Stimulated activated CD4-positive, alpha-beta T cell treated with anti-CD3 and anti-CD28 coated beads, TNF-alpha, amount 100 ng/mL, for 4 hours (primary cell): ENCODE measurements around the gene LAMA2.

Experiments
- DNase-seq, 3 experiments: peaks; one replicate each; pipeline ENCODE4 v3.0.0-alpha.2; 2020; ENCODE audit warnings: low read depth in 3 of 3

Gene LAMA2

DNA sequence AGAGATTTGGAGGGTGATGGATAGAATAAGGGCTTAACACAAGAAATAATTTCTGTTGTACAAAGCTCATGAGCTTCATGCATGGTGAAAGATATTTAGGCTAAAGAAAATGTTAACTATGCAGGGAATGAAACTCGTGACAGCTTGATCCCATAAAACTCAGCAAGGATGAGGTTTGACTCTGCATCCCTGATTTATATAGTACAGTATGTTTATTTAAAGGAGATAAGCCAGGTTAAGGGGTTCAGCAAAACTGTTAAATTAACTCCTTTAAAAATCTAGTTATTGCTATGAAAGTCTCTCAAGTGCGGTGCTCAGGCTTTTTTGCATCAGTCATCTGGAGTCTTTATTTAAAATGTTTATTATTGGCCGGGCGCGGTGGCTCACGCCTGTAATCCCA is 326.4 kb downstream of the LAMA2 start:
- DNase-seq, result no peak

DNA sequence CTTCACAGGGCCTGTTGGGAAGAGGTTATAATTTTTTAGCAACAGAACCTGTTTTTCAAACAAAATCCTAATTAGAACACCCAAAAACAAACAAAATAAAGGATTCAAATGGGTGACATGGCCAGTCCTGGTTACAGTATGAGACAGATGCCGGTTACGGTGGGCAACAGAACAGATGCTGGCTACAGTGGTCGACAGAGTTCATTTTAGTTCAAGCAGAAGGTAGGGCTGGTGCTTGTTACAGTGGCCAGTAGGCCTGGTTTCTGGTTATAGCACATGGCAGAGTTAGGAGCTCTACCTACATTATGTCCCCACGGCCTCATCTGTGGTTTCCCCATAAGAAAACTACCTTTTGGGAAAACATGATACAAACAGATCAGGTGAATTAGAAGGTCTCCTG is 327.7 kb downstream of the LAMA2 start:
- no peak for DNase-seq

DNA sequence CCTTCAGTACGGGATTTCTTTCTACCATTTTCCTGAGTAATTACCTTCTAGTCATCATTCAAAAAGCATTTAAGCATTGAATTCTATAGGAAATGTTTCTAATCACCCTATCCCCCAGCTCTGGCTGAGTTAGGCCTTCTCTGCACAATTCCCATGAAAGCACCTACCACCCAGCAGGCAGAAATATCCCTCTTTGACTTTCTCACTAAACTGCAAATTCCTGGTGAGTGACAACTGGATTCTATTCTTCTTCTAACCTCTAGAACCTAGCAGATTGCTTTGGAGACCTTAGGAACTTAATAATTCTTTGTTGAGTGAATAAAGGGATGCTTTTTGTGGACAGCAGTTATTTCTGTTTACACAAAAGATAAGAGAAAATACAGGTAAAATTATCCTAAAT is 328.7 kb downstream of the LAMA2 start:
- no peak for DNase-seq

DNA sequence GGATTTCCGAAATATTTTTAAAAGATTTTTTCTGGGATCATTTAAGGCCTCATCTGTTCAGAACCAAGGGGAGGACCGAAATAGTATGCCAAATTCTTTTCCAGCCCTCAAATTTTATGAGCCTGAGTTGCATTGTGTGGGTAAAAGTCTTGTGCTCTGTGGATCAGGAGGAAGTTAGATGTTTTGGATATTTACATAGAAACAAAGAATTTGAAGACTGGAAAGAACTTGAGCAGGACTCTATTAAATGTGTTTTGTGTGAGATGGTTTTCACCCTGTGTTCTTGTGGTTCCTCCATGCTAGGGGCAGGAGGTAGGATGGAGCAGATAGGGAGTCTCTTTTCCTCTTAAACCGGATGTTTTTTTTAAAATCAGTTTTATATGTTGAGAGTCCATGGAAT is 329.1 kb downstream of the LAMA2 start:
- no peak for DNase-seq

DNA sequence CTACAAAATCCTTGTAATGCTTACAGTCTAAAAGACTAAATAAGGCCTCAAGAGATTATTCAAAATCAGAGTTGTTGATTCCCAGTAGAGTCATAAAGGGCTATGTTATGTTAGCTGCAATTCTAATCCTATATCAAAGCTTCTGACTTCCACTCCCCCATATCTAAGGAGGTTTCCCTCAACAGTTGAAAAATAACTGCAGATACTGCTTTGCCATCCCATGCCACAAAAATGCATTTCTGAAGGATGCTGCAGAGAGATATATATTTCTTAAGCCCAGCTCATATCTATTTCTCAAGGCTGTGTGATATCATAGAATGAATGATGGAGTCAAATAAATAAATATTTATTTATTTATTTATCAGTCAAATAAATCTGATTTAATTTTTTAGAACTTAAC is 332.3 kb downstream of the LAMA2 start:
- no peak for DNase-seq

DNA sequence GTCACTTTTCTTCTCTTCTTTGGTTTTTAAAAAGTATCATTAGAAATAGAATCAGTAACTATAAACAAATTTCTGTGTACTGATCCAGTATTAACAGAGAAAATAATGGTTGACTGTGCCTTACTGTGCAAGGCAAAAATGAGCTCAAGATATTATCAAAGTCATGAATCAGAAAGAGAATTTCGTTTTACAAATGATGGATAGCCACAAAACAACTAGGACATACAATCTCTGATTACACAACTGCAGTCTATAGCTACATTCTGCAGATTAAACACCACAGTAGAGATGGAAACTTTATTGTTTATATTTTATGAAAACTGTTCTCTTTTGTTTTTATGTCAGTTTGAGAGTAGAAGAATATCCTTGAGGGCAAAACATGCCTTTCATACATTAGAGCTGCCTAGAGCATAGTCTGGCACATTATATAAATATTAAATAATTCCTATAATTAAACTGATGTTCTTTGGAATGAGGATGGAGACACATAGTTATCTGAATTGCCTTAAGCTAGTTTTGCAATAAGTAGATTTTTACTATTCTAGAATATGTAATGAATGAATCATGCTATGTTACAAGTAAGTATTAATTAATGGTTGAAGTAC is 333.1 kb downstream of the LAMA2 start:
- DNase-seq, result no peak

DNA sequence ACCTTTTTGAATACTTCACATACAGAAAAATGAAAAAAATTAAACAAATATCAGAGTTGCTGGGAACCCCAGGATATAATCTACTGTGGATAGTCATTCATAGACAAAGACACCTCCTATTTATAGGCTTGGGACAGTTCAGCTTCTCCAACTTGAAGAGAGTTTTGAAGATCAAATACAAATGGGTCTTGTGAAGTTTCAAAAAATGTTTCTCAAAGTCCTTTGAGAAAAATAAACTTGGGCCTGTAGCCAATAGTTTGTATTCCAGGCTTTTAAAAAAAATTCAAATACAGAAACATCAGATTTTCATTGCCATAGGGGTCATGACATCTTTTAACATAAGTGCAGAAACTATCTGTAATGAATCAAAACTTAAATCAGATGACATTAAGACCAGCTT is 334.8 kb downstream of the LAMA2 start:
- no peak for DNase-seq

DNA sequence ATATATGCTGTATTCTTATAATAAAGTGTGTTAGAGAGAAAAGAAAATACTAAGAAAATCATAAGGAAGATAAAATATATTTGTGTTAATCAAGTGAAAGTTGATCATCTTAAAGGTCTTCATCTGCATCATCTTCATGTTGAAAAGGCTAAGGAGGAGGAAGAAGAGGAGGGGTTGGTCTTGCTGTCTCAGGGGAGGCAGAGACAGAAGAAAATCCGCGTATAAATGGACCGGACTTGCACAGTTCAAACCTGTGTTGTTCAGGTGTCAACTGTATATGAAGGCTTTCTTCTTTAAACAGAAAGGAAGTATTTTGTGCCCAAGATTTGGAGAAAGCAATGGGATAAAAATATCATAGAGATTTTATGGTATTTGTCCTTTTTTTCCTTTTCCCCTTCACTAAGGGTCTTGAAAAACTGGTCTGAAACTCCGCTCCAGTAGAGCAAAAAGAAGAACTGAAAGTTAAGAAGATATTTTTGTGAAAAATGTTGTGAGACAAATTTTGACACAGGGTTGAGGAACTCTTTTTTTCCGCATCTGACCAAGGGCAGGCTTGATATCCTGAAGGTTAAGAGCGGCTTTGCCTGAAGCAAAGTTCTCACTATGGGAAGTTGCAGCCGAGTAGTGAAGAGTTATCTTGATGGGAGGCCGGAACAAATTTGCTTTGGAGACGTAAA is 350.7 kb downstream of the LAMA2 start:
- no peak for DNase-seq

DNA sequence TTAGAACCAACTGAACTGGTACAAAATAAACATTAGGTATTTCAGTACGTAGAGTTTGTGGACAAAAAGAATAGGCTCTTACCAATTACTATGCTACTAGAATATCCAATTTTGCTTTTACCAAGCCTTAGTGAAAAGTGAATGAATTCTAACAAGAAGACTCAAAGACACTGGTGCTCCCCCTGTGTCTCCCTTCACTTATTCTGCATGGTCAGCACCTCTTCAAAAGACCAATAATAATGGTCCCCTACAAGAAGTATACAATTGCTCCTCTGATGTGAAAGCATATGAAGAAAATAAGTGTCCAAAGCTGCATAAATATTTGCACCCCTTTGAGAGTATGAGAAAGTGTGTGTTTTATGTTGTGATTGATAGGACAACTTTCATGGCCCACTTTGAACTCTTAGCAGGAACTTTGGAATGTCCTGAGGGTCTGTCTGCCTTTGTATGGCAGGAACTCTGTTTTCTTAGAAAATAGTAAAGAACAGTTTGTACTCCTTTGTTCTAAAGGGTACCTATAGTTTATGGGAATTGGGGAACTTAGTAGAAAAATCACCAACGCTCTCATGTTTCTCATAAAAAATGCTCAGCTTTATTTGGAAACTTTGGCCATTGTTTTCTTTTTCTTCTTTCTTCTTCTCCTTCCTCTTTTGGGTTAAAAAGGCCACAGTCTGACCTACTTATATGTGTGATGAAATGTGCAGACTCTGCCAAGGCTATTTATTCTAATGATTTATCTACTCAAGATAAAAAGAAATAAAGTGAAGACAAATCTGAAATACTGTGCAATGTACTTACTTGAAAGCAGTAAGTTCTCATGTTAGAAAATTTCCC is 352.4 kb downstream of the LAMA2 start:
- no peak for DNase-seq

DNA sequence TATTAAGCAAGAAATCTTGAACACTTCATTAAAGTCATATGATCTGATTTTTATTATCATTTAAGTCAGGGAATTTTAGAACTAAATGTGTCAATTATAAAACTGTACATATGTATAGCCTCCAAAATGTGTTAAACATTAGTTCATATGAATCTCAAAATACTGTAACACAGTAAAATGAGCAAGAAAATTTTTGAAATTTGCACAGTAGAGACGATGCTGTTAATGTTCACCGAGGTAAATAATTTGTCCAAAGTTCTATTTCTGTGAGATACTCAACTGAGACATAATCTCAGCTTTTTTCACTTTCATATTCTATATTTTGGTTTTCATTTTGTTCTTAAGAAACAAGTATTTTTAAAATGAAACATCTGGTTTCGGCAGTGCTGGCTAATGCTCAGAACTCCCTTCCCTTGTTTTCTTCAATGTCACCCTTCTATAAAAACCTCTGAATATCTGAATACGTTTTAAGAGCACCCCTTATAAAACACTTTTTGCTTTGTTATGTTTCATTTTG is 353.1 kb downstream of the LAMA2 start:
- no peak for DNase-seq

DNA sequence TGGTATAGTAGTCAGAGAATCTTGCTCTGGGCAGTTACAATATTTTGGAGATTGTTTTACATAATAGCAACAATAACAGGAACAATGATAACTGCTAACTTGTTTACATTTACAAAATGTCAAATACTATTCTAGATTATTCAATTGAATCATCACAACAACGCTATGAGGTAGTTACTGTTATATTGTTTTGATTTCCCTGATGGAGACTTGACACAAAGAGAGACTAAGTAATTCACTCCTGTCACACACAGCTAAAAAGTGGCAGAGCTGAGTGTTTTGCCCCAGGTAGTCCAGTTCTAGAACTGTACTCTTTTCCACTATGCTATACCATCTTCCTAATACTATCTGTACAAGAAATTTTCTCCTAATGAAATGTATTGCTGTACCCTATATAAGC is 356.1 kb downstream of the LAMA2 start:
- DNase-seq, result no peak

DNA sequence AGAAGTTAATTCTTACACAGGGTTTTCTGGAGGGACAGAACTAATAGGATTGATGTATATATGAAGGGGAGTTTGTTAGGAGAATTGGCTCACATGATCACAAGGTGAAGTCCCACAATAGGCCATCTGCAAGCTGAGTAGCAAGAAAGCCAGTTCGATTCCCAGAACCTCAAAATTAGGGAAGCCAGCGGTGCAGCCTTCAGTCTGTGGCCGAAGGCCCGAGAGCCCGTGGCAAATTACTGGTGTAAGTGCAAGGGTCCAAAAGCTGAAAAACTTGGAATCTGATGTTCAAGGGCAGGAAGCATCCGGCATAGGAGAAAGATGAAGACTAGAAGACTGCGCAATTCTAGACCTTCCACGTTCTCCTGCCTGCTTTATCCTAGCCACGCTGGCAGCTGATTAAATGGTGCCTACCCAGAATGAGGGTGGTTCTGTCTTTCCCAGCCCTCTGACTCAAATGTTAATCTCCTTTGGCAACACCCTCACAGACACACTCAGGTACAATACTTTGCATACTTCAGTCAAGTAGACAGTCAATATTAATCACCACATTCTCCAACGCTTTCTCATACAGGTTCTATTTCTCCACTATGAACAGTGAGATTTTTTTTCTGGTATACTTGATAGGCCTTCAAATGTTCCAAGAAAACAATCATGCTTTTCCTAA is 357.0 kb downstream of the LAMA2 start:
- DNase-seq, result no peak

DNA sequence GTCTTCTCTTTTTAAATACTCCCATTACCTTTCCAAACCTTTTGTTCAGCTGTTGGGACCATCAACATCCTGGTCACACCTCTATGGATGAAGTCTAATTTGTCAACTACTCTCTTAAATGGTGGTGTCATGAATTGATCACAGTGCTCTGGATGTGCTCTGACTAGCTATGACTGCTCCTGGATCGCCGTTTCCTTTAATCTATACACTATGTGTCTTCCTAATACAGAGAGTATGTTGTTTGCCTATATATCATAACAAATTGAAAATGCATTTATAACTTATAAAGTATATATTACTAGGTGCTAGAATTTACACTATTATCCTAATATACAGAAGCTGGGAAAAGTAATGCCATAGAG is 357.5 kb downstream of the LAMA2 start:
- DNase-seq, result no peak

DNA sequence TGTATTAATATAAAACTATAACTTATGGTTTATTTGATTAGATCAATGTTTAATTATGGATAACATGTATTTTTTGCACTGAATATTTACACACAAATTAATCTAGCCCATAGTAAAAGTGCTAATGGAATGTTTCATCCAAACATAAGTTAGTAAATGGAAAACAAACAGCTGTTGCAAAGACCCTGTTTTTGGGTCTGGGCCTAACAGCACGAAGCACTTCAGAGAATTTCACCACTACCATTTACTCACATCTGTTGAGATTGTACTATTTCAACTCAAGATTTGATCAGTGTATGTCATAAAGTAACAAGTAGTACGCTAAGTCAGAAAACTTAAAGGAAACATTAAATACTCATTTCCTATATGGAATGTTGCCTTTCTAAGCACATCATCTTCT is 359.6 kb downstream of the LAMA2 start:
- DNase-seq, result no peak

DNA sequence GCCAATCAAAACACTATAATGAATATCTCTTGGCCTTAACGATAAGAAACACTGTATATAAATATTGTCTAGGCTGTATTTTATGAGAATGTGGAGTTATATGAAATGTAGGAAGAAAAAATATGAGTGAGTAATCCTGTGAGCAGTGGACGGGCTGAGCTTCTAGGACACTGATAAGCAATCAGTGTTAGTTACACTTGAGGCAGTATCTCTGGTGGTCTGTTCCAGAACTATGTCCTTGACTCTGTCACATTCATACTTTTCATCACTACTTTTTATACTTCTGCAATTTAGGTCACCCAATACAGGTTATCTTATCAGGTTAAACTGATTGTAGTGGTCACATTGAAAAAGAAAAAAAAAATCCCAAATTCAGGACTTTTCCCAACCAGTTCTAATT is 360.4 kb downstream of the LAMA2 start:
- DNase-seq, result no peak

DNA sequence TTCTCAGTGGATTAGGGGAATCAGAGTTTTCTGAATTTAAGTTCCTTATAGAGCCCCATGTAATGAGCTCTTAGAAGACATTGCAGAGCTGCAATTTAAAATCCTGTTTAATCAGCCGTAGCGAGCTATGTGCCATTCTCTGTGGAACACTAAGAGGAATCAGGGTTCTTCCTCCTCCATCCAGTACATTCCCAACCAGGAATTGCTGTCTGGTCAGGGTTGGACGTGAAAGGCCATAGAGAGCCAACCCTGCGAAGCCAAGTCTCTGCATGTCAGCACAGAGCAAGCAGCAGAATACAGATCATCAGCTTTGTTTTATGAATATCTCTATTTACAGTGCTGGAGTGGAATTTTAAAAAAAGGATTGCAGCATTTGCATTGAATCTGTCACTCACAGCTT is 366.0 kb downstream of the LAMA2 start:
- DNase-seq, result no peak

DNA sequence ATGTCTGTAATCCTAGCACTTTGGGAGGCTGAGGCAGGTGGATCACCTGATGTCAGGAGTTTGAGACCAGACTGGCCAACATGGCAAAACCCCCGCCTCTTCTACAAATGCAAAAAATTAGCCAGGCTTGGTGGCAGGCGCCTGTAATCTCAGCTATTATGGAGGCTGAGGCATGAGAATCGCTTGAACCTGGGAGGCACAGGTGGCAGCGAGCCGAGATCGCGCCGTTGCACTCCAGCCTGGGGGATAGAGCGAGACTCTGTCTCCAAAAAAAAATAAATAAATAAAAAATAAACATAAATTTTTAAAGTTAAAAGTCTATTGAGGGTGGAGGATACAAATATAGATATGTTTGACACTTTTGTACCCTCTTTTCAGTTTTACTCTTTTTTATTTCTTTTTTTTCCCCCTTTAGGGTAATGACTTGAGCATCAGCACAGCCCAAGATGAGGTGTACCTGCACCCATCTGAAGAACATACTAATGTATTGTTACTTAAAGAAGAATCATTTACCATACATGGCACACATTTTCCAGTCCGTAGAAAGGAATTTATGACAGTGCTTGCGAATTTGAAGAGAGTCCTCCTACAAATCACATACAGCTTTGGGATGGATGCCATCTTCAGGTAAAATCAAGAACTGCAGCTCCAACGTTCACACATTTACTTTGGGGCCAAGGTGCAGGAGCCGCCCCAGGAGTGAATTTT is 368.9 kb downstream of the LAMA2 start:
- DNase-seq, result peak in 2 of 3 experiments; percentile 36 to 38

DNA sequence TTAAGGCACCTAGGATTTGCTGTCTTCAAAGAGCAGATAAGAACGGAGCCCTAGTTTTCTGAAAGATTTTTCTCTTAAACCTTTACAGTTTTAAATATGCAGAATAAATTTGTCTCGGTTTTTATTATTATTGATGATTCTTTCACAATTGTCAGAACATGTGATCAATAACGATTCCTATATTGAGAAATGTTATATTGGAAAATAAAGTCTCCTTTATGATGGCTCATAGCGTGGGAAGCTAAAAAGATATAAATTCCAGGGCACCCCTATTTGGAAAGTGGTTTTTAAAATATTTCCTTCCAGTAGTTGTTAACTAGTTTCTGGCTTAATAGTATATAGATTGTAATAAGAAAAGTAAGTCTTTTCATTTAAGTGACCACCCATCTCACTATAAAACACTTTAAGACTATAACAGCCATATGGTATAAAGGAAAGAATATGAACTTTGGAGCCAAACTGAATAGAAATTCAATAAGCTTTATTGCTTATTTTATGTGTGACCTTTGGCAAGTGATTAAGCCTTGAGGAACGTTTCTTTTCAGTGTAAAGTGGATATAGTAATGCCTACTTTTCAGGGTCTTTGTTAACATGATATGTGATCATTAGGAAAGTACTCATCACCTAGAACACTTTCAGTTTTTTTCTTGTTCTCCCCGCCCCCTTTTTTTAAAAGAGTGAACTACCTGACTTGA is 369.6 kb downstream of the LAMA2 start:
- DNase-seq, result no peak

DNA sequence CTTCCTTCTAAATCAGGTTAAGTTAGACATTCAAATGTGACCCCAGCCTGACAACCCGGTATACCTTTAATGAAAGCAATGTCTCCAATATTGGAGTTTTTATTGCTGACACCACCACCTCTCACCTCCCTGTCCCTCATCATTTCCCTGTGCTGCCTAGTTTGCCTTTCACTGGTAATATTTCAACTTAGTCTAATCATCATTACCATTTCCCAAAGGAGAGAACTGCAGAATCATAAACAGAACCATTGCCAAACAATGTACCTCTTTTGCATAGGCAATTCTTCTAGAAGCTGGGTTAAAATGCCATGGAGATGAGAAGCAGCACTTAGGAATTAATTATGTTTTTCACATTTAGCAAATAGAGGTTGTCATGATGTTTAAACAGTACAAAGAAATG is 370.3 kb downstream of the LAMA2 start:
- no peak for DNase-seq

DNA sequence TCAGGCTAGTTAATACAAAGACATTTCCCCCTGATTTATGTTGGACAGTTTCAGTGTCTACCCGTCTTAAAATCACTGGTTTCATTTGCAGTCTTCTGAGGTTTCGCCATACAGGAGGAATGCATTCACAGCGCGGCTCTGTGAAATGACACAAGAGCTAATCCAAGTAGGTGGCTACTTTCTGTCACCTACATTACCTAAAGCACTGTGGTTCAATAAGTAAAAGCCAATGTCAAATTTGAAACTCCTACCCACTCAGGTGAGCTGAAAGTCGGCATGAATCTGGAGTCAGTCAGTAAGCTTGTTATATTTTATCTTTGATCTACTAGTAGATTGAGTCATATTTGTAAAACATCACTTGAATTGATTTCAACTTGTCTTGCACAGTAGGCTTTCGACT is 370.8 kb downstream of the LAMA2 start:
- DNase-seq, result no peak

DNA sequence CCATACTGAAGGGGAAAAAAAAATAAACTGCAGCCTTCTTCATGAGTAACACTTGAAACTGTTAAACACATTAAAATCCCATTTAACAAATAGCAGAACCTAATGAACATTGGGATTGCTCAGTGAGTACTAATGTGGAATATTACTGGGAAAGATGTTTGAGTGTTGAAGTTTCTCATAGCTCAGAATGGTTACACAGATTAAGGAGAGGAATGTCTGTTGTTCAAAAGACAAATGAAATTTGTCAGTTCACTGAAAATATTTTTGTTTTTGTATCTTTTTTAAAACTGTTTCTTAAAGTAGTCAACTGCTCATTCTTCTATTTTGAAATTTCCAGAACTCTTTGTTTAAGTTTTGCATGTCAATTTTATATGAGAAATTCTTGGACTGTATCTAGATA is 374.3 kb downstream of the LAMA2 start:
- DNase-seq, result no peak
